K562 (cell line): ENCODE data around the gene CELSR2. TPM values are rescaled to one million over a fixed set of nuclear protein-coding genes. Genes with fewer than 3 reads are reported as not detected.

Source experiments
- ATAC-seq: fragments of 200-7000 bp; cut with Tn5 transposase; 3 replicates; pipeline ENCODE4 v1.9.1; 2020; ENCODE audit warnings: moderate library complexity
- BruUV-seq: library from RNA; stranded (reverse); fragments of 400-500 nt; replicated peaks from 2 replicates; lab custom pipeline; 2021; lab: Mats Ljungman, UMichigan
- CTCF ChIA-PET: fragments of 300-600 bp; formaldehyde crosslinking; extraction: SDS; loops from one replicate; lab custom pipeline; 2021; ENCODE audit warnings: low intra/inter-chr PET ratio; lab: Yijun Ruan, JAX
- POLR2A ChIA-PET: fragments of 300-600, 350-650 bp; sonication (Branson Sonifier 250); formaldehyde crosslinking; extraction: SDS; loops from one replicate; lab custom pipeline; 2021; ENCODE audit warnings: antibody characterized with exemption, inconsistent platforms; lab: Yijun Ruan, JAX
- DNase-seq, 4 experiments: peaks; one replicate each; pipeline versions ENCODE4 v3.0.0 to v3.0.0-alpha.2; 2011 to 2018; ENCODE audit warnings: low spot score in 3 of 4, mixed read lengths in 3 of 4; ENCODE audit errors: extremely low read depth in 1 of 4
- FAIRE-seq: peaks from 2 replicates; lab custom pipeline; 2011; peaks lifted over from hg19 to GRCh38; lab: Jason Lieb, UNC
- H2AFZ ChIP-seq: 2 replicates; pipeline ENCODE4 v1.6.0; 2011; ENCODE audit warnings: low read depth, low read length, control low read depth, inconsistent platforms
- H3K27ac ChIP-seq: fragments of 200-600 bp; 3 replicates; pipeline ENCODE4 v1.8.0; 2011; ENCODE audit warnings: low read depth, mild to moderate bottlenecking, control low read depth, inconsistent platforms, low read length, moderate library complexity, mixed read lengths; ENCODE audit errors: extremely low read depth
- H3K27me3 ChIP-seq, 2 experiments: fragments of 300-600 bp in 1 of 2; 2 replicates in 1 of 2; 3 replicates in 1 of 2; pipeline versions ENCODE4 v1.6.0 to v1.8.0; 2011; ENCODE audit warnings: inconsistent platforms in 2 of 2, low read length in 2 of 2, mild to moderate bottlenecking in 1 of 2, mixed read lengths in 1 of 2, moderate library complexity in 1 of 2; ENCODE audit not compliant: control insufficient read depth in 2 of 2, insufficient read depth in 2 of 2
- H3K36me3 ChIP-seq: fragments of 300-600 bp; 3 replicates; pipeline ENCODE4 v1.8.0; 2011; ENCODE audit warnings: mild to moderate bottlenecking, low read length, inconsistent platforms; ENCODE audit not compliant: control insufficient read depth, insufficient read depth
- H3K4me1 ChIP-seq, 2 experiments: fragments of 200-600 bp in 1 of 2; replicated peaks in 1 of 2; 2 replicates in 1 of 2; 3 replicates in 1 of 2; pipeline versions ENCODE4 v1.5.1 to v1.8.0; 2011; ENCODE audit warnings: inconsistent platforms in 2 of 2, low read length in 2 of 2, mild to moderate bottlenecking in 1 of 2, mixed read lengths in 1 of 2, moderate library complexity in 1 of 2; ENCODE audit not compliant: control insufficient read depth in 2 of 2, insufficient read depth in 2 of 2
- H3K4me2 ChIP-seq: 2 replicates; pipeline ENCODE4 v1.6.1; 2011; ENCODE audit warnings: low read length, control low read depth, inconsistent platforms, mixed read lengths; ENCODE audit not compliant: insufficient read depth
- H3K4me3 ChIP-seq: fragments of 200-600 bp; sonication (generic), shearing (Covaris generic); 2 replicates; pipeline ENCODE4 v1.5.1; 2016; ENCODE audit warnings: control low read depth, inconsistent platforms
- H3K79me2 ChIP-seq: fragments of 200-600 bp; 3 replicates; pipeline ENCODE4 v1.8.0; 2011; ENCODE audit warnings: low read length, inconsistent platforms; ENCODE audit not compliant: control insufficient read depth, insufficient read depth
- H3K9ac ChIP-seq, 2 experiments: 2 replicates each; pipeline versions ENCODE4 v1.6.0 to v1.6.1; 2011; ENCODE audit warnings: low read depth in 2 of 2, low read length in 2 of 2, control low read depth in 1 of 2, inconsistent platforms in 1 of 2, mild to moderate bottlenecking in 1 of 2, mixed read lengths in 1 of 2; ENCODE audit not compliant: insufficient read depth in 1 of 2
- H3K9me1 ChIP-seq: one replicate; pipeline ENCODE4 v1.6.0; 2011; ENCODE audit warnings: inconsistent platforms, mild to moderate bottlenecking, low read length, moderate library complexity; ENCODE audit not compliant: control insufficient read depth, insufficient read depth
- H3K9me3 ChIP-seq: replicated peaks from 2 replicates; pipeline ENCODE4 v1.5.1; 2011; ENCODE audit warnings: low read depth, low read length, inconsistent platforms; ENCODE audit not compliant: control insufficient read depth, insufficient read depth
- H4K20me1 ChIP-seq: replicated peaks from 2 replicates; pipeline ENCODE4 v1.6.1; 2011; ENCODE audit warnings: low read length, inconsistent platforms, mixed read lengths; ENCODE audit not compliant: control insufficient read depth, insufficient read depth
- CCNT2 ChIP-seq: IDR thresholded peaks from 2 replicates; pipeline ENCODE4 v1.6.1; 2011; ENCODE audit warnings: borderline replicate concordance, low read depth, mild to moderate bottlenecking, moderate library complexity, mixed read lengths, low read length; ENCODE audit not compliant: insufficient read length; ENCODE audit errors: extremely low read depth
- NCOA6 ChIP-seq: fragments of 450-650 bp; IDR thresholded peaks from 2 replicates; pipeline ENCODE4 v1.6.1; 2017; ENCODE audit warnings: mild to moderate bottlenecking
- OTX1 ChIP-seq: fragments of 450-650 bp; formaldehyde crosslinking; IDR thresholded peaks from 2 replicates; pipeline ENCODE4 v1.4.0; 2022; ENCODE audit warnings: mild to moderate bottlenecking
- U2AF2 ChIP-seq: fragments of 200-400 bp; formaldehyde crosslinking; optimal IDR thresholded peaks from 2 replicates; pipeline ENCODE3; 2017; ENCODE audit warnings: low read depth, mild to moderate bottlenecking, low read length
- ZNF143 ChIP-seq: sonication (generic); formaldehyde crosslinking; IDR thresholded peaks from 2 replicates; pipeline ENCODE4 v1.9.0; 2022; ENCODE audit warnings: mild to moderate bottlenecking, missing genetic modification reagents
- ZNF431 ChIP-seq: sonication (generic); formaldehyde crosslinking; IDR thresholded peaks from 2 replicates; pipeline ENCODE4 v1.8.0; 2022; ENCODE audit warnings: mild to moderate bottlenecking, missing genetic modification reagents
- ZNF699 ChIP-seq: fragments of 250-450 bp; sonication (Bioruptor Pico); IDR thresholded peaks from 2 replicates; pipeline ENCODE4 v1.8.0; 2021; ENCODE audit warnings: mild to moderate bottlenecking, moderate library complexity; ENCODE audit not compliant: insufficient replicate concordance
- WGBS: fragments of 100-300 bp; shearing (Covaris generic); methylation state at CpG from one replicate; pipeline ENCODE4 v1.1.6; 2016; ENCODE audit warnings: low coverage, mixed read lengths; ENCODE audit not compliant: insufficient coverage; ENCODE audit errors: missing lambda C conversion rate; 5-methylcytosine and 5-hydroxymethylcytosine counted together
- in situ Hi-C: fragments of 300-500 bp; cut with MboI; formaldehyde crosslinking; loops from 4 replicates; pipeline ENCODE4 v1.15.0; 2018; ENCODE audit warnings: inconsistent platforms, mixed read lengths
- intact Hi-C: fragments of 100-400 bp; cut with micrococcal nuclease; formaldehyde crosslinking; loops from 2 replicates; pipeline ENCODE4 v1.14.2; 2022
- polyA plus RNA-seq, 8 experiments: library from polyadenylated mRNA; depleted of rRNA in 4 of 8; stranded (reverse) in 5 of 8; unstranded in 3 of 8; fragments of >200 nt; fragmentation: Nextera tagmentation in 2 of 8; fragmentation: Illumina TruSeq in 1 of 8; extraction: Ambion mirVana in 2 of 8; extraction: Trizol in 1 of 8; gene quantifications; 2 replicates each; pipeline versions ENCODE4 v1.2.1 to v1.2.3, GENCODE V29; 2011 to 2014; ENCODE audit warnings: inconsistent platforms in 1 of 8, missing spikeins in 1 of 8
- total RNA-seq, 7 experiments: library from RNA; depleted of rRNA in 6 of 7; stranded (reverse); fragments of >200 nt in 6 of 7; fragmentation: Illumina TruSeq in 2 of 7; extraction: Trizol in 2 of 7; gene quantifications; 2 replicates each; pipeline versions ENCODE4 v1.2.1 to v1.2.3, GENCODE V29; 2011 to 2021; ENCODE audit warnings: low replicate concordance in 1 of 7
- TF ChIP-seq, protein P1 (sequence below): sonication (generic); formaldehyde crosslinking; IDR thresholded peaks from 2 replicates; pipeline ENCODE4 v1.9.0; 2022; ENCODE audit warnings: mild to moderate bottlenecking, missing genetic modification reagents
- TF ChIP-seq, protein P2 (sequence below): sonication (generic); formaldehyde crosslinking; IDR thresholded peaks from 2 replicates; pipeline ENCODE4 v1.8.0; 2023; ENCODE audit warnings: mild to moderate bottlenecking, missing genetic modification reagents
- TF ChIP-seq, protein P3 (sequence below): fragments of 450-650 bp; IDR thresholded peaks from 2 replicates; pipeline ENCODE4 v1.6.1; 2018; ENCODE audit warnings: mild to moderate bottlenecking, low read depth; ENCODE audit not compliant: partially characterized antibody
- TF ChIP-seq, protein P4 (sequence below): sonication (generic); formaldehyde crosslinking; IDR thresholded peaks from 2 replicates; pipeline ENCODE4 v1.8.0; 2022; ENCODE audit warnings: missing genetic modification reagents, mild to moderate bottlenecking, borderline replicate concordance
- TF ChIP-seq, protein P5 (sequence below): sonication (generic); formaldehyde crosslinking; IDR thresholded peaks from 2 replicates; pipeline ENCODE4 v1.8.0; 2022; ENCODE audit warnings: mild to moderate bottlenecking, missing genetic modification reagents, borderline replicate concordance
- TF ChIP-seq, protein P6 (sequence below): sonication (generic); formaldehyde crosslinking; IDR thresholded peaks from 2 replicates; pipeline ENCODE4 v1.8.0; 2022; ENCODE audit warnings: mild to moderate bottlenecking, missing genetic modification reagents

Gene CELSR2
- total and polyA plus RNA-seq, 9 of the 15 experiments (the other 6 are each of a cell fraction or from before 2014, with no cell fraction given): 0.31 to 21.9 (median 4.2) TPM

DNA sequence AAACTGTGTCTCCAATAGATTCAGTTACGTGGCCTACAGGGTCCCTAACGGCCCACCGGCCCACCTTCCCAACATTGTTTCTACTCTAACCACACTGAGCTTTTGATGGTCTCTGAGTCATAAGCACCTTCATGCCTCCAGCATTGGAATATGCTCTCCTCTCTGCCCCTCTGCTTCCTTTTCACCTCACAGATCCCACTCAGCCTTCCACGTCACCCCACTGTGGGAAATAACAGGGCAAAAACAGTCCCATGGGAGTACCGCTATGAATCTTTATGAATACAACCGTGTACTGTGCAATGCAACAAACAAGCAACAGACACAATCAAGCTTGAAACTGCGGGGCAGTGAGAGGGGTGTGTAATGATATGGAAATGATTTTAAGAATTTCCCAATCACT is 40.9 kb upstream of the CELSR2 start:
- DNase-seq: no peak
- 0 out of 2 replicates have a peak overlapping the region, but pooled peaks have one; percentile 18 for H2AFZ ChIP-seq
- no peaks in the 10 kb centered on the region for H3K9me1 ChIP-seq
- BruUV-seq: no TSS peak
- in situ Hi-C loops: no loop called here
- intact Hi-C loops: no loop called here
- ChIA-PET CTCF (no interaction called here), POLR2A (interaction anchor here (0.6 to 1.3 kb wide), 5 partner anchors 11 to 45 kb away, joined by 3 to 4 read pairs (median 4); no protein-coding TSS in a partner anchor)
- no peaks in the 10 kb centered on the region for H3K36me3 ChIP-seq
- no peak for FAIRE-seq
- H3K9me3 ChIP-seq: no peaks in the 10 kb centered on the region
- H3K27ac ChIP-seq: no peak overlapping the region
- 64% methylated on average over 7 of the region's 7 CpGs for WGBS
- H4K20me1 ChIP-seq: no peaks in the 10 kb centered on the region
- H3K79me2 ChIP-seq: 0 out of 3 replicates have a peak, but pooled peaks cover under 1% of the 10 kb centered on the region
- no peak for ATAC-seq
- H3K27me3 ChIP-seq: no peaks in the 10 kb centered on the region
- H3K4me1 ChIP-seq: peaks cover 4 to 14% of the 10 kb centered on the region in 2 experiments; a peak in 4 of 5 replicates
- H3K4me2 ChIP-seq: no peak overlapping the region
- H3K9ac ChIP-seq: no peak overlapping the region
- H3K4me3 ChIP-seq: no peak overlapping the region
- no peak for TF ChIP-seq ZNF699 (CRISPR knock-in tag)
- TF ChIP-seq, protein P1, sequence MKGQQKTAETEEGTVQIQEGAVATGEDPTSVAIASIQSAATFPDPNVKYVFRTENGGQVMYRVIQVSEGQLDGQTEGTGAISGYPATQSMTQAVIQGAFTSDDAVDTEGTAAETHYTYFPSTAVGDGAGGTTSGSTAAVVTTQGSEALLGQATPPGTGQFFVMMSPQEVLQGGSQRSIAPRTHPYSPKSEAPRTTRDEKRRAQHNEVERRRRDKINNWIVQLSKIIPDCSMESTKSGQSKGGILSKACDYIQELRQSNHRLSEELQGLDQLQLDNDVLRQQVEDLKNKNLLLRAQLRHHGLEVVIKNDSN (CRISPR knock-in tag): no peak
- TF ChIP-seq OTX1: no peak
- no peak for TF ChIP-seq U2AF2
- TF ChIP-seq, protein P2, sequence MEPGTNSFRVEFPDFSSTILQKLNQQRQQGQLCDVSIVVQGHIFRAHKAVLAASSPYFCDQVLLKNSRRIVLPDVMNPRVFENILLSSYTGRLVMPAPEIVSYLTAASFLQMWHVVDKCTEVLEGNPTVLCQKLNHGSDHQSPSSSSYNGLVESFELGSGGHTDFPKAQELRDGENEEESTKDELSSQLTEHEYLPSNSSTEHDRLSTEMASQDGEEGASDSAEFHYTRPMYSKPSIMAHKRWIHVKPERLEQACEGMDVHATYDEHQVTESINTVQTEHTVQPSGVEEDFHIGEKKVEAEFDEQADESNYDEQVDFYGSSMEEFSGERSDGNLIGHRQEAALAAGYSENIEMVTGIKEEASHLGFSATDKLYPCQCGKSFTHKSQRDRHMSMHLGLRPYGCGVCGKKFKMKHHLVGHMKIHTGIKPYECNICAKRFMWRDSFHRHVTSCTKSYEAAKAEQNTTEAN: no peak
- TF ChIP-seq, protein P3, sequence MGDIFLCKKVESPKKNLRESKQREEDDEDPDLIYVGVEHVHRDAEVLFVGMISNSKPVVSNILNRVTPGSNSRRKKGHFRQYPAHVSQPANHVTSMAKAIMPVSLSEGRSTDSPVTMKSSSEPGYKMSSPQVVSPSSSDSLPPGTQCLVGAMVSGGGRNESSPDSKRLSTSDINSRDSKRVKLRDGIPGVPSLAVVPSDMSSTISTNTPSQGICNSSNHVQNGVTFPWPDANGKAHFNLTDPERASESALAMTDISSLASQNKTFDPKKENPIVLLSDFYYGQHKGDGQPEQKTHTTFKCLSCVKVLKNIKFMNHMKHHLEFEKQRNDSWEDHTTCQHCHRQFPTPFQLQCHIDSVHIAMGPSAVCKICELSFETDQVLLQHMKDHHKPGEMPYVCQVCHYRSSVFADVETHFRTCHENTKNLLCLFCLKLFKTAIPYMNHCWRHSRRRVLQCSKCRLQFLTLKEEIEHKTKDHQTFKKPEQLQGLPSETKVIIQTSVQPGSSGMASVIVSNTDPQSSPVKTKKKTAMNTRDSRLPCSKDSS: no peak
- no peak for TF ChIP-seq NCOA6
- TF ChIP-seq ZNF431 (CRISPR knock-in tag): no peak
- TF ChIP-seq, protein P4, sequence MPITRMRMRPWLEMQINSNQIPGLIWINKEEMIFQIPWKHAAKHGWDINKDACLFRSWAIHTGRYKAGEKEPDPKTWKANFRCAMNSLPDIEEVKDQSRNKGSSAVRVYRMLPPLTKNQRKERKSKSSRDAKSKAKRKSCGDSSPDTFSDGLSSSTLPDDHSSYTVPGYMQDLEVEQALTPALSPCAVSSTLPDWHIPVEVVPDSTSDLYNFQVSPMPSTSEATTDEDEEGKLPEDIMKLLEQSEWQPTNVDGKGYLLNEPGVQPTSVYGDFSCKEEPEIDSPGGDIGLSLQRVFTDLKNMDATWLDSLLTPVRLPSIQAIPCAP (CRISPR knock-in tag): no peak
- TF ChIP-seq, protein P5, sequence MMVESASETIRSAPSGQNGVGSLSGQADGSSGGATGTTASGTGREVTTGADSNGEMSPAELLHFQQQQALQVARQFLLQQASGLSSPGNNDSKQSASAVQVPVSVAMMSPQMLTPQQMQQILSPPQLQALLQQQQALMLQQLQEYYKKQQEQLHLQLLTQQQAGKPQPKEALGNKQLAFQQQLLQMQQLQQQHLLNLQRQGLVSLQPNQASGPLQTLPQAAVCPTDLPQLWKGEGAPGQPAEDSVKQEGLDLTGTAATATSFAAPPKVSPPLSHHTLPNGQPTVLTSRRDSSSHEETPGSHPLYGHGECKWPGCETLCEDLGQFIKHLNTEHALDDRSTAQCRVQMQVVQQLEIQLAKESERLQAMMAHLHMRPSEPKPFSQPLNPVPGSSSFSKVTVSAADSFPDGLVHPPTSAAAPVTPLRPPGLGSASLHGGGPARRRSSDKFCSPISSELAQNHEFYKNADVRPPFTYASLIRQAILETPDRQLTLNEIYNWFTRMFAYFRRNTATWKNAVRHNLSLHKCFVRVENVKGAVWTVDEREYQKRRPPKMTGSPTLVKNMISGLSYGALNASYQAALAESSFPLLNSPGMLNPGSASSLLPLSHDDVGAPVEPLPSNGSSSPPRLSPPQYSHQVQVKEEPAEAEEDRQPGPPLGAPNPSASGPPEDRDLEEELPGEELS (CRISPR knock-in tag): no peak
- TF ChIP-seq, protein P6, sequence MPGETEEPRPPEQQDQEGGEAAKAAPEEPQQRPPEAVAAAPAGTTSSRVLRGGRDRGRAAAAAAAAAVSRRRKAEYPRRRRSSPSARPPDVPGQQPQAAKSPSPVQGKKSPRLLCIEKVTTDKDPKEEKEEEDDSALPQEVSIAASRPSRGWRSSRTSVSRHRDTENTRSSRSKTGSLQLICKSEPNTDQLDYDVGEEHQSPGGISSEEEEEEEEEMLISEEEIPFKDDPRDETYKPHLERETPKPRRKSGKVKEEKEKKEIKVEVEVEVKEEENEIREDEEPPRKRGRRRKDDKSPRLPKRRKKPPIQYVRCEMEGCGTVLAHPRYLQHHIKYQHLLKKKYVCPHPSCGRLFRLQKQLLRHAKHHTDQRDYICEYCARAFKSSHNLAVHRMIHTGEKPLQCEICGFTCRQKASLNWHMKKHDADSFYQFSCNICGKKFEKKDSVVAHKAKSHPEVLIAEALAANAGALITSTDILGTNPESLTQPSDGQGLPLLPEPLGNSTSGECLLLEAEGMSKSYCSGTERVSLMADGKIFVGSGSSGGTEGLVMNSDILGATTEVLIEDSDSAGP (CRISPR knock-in tag): no peak
- TF ChIP-seq ZNF143 (CRISPR knock-in tag): no peak
- TF ChIP-seq CCNT2: no peak
